Mucosa of descending colon (tissue), 3 donors: ENCODE data around the gene SERPINI2. TPM values are rescaled to one million over a fixed set of nuclear protein-coding genes. Genes with fewer than 3 reads are reported as not detected.
A peak's percentile ranks its signal among the peaks of the same experiment; 100 is the strongest.

Experiments
- ATAC-seq: fragments of 200-7000 bp; cut with Tn5 transposase; one replicate; pipeline ENCODE4 v1.9.1; 2020; ENCODE audit warnings: mild to moderate bottlenecking, moderate library complexity
- DNase-seq, 3 donors: peaks; one replicate each; pipeline ENCODE4 v3.0.0-alpha.2; 2020
- H3K36me3 ChIP-seq: fragments of 200-600 bp; one replicate; pipeline ENCODE4 v1.8.0; 2021; ENCODE audit warnings: low read depth, mild to moderate bottlenecking
- H3K4me1 ChIP-seq: fragments of 200-600 bp; one replicate; pipeline ENCODE4 v1.8.0; 2021; ENCODE audit warnings: low read depth, mild to moderate bottlenecking
- H3K4me3 ChIP-seq: fragments of 200-600 bp; one replicate; pipeline ENCODE4 v1.8.0; 2021; ENCODE audit warnings: mild to moderate bottlenecking
- H3K9me3 ChIP-seq: fragments of 200-600 bp; one replicate; pipeline ENCODE4 v1.8.0; 2021; ENCODE audit warnings: mild to moderate bottlenecking
- intact Hi-C, 2 donors: fragments of 100-400 bp; cut with DNase I in 1 of 2; cut with micrococcal nuclease in 1 of 2; formaldehyde crosslinking; loops; one replicate each; pipeline versions ENCODE4 v1.11.0 to v1.11.1; 2022; cut with DNase I, micrococcal nuclease
- total RNA-seq, 3 donors: library from RNA; stranded (reverse); fragmentation: NEBNext Ultra II Directional in 2 of 3; extraction: Animal tissue kit (Norgen Biotek cat#: 25700) in 2 of 3; gene quantifications; one replicate each; pipeline versions ENCODE4 v1.2.1 to v1.2.4, GENCODE V29; 2021 to 2023
- TF ChIP-seq, protein P1 (sequence below): fragments of 200-600 bp; IDR thresholded peaks from one replicate; pipeline ENCODE4 v1.8.0; 2022; ENCODE audit warnings: antibody characterized with exemption, mild to moderate bottlenecking
- donor health status: DM: no; HTN: no; CAD: no; lungs with moderate emphysema.
- donor health status: DM: no; HTN: no; CAD: no.
- donor health status: DM: no; HTN: yes; CAD: no.

The SERPINI2 gene
- total RNA-seq, 3 donors from 2014 or later: not detected

DNA sequence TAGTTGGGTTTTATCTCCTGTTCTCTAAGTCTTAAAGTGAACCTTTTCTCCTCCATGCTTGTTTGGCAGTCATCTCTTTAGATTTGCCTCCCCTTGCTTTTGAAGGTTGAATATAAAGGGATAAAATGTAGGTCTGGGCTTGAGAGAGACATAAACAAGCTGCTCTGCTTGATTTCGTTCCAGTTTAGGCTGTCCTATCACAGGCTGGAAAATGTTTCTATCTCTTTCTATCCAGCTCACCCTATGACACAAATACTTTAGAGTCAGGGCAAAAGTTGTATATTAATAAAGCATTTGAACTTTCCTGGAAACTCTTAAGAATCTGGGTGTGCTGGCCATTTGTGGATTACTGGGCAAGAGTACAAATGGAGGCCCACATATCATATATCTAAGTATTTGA is 64.2 kb downstream of the SERPINI2 start:
- no peak for ATAC-seq
- no peaks in the 10 kb centered on the region for H3K9me3 ChIP-seq
- TF ChIP-seq, protein P1, sequence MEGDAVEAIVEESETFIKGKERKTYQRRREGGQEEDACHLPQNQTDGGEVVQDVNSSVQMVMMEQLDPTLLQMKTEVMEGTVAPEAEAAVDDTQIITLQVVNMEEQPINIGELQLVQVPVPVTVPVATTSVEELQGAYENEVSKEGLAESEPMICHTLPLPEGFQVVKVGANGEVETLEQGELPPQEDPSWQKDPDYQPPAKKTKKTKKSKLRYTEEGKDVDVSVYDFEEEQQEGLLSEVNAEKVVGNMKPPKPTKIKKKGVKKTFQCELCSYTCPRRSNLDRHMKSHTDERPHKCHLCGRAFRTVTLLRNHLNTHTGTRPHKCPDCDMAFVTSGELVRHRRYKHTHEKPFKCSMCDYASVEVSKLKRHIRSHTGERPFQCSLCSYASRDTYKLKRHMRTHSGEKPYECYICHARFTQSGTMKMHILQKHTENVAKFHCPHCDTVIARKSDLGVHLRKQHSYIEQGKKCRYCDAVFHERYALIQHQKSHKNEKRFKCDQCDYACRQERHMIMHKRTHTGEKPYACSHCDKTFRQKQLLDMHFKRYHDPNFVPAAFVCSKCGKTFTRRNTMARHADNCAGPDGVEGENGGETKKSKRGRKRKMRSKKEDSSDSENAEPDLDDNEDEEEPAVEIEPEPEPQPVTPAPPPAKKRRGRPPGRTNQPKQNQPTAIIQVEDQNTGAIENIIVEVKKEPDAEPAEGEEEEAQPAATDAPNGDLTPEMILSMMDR: no peak
- intact Hi-C loops: no loop called here
- H3K36me3 ChIP-seq: no peaks in the 10 kb centered on the region
- no peaks in the 10 kb centered on the region for H3K4me1 ChIP-seq
- no peak for DNase-seq
- H3K4me3 ChIP-seq: no peak overlapping the region

DNA sequence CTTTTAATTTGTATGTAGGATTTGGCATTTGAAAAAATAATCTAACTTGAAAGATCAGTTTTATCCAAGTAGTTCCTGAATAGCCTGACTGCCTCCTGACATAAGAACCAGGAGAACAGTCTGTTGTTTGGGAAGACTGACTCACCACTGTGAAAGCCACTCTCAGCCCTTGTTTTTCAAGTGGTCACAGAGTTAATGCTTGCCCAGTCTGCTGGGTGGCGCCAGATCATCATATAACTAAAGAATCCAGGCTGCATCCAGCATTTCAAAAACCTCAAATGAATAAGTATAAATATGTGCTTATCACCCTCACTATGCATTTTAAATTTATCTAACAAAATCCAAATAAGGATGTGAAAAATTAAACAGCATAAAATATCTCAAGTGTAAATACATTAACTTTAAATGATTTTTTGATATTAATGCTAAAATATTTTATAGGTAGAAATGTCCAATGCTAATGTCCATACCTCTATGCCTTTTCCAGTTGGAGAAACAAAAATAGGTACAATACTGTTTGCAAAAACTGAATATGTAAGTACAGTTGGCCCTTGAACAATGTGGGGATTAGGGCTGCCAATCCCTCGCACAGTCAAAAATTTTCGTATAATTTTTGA is 66.9 kb downstream of the SERPINI2 start:
- H3K4me1 ChIP-seq: no peaks in the 10 kb centered on the region
- H3K4me3 ChIP-seq: no peak overlapping the region
- TF ChIP-seq, protein P1: no peak
- DNase-seq (no peak), ATAC-seq (peak; percentile 48)
- no peaks in the 10 kb centered on the region for H3K36me3 ChIP-seq
- no peaks in the 10 kb centered on the region for H3K9me3 ChIP-seq
- intact Hi-C loops: no loop called here

GRCh38 chr3:167397826-167398225 is 76.0 kb downstream of the SERPINI2 start:
- no peaks in the 10 kb centered on the region for H3K36me3 ChIP-seq
- TF ChIP-seq, protein P1: no peak
- no peak for ATAC-seq
- DNase-seq: no peak
- intact Hi-C loops: no loop called here
- no peaks in the 10 kb centered on the region for H3K4me1 ChIP-seq
- no peaks in the 10 kb centered on the region for H3K9me3 ChIP-seq
- no peak overlapping the region for H3K4me3 ChIP-seq

DNA sequence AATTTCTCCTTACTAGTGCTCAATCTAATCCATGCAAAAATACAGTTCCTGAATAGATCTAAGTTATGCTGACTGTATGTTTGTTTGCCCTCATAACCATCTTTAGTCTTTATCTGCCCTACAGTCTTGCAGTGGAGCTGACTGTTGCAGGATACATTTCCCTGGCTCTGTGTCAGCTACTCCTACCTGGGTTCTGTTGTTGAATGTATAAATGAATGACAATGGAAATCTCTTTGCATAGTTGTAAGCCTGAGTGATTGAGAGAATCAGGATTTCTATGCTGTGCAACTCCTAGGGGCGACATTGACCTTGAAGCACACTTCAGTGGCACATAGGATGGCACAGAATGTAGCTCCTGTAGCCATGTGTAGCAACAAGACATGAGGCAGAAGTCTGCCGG is 77.8 kb downstream of the SERPINI2 start:
- no peaks in the 10 kb centered on the region for H3K36me3 ChIP-seq
- intact Hi-C loops: no loop called here
- no peak for ATAC-seq
- no peaks in the 10 kb centered on the region for H3K9me3 ChIP-seq
- no peak overlapping the region for H3K4me3 ChIP-seq
- no peak for DNase-seq
- TF ChIP-seq, protein P1: no peak
- H3K4me1 ChIP-seq: no peaks in the 10 kb centered on the region

DNA sequence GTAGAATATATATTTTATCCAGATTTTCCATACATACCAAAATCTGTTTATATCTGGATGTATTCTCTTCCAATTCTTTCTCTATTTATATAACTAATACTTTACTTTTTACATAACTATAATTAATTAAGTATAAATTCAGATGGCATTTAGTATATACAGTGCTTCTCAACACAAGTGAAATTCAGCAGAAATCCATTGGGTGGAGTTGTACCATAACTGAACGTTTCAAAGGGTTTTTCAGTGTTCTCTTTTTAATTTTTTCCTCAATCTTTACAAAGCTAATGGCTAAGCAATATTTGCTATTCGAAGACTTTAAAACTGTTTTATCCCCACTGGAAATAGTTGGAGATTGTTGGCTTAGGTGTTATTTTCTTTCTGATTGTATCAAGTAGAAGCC is 79.8 kb downstream of the SERPINI2 start:
- H3K36me3 ChIP-seq: no peaks in the 10 kb centered on the region
- ATAC-seq: no peak

More for the DNA sequence above, 79.8 kb downstream of the SERPINI2 start:
- intact Hi-C loops: no loop called here
- DNase-seq: no peak
- Histone ChIP-seq H3K4me3 (no peak overlapping the region), H3K9me3 (no peaks in the 10 kb centered on the region), H3K4me1 (no peaks in the 10 kb centered on the region)
- TF ChIP-seq, protein P1: no peak

Other genes with a start within 250 kb of the SERPINI2 start
- gene ZBBX, start 93.7 kb downstream of the SERPINI2 start, total RNA-seq: not detected
- under 1 TPM; 0.46 to 0.95 (median 0.81) TPM for gene WDR49, start 179.9 kb upstream of the SERPINI2 start, total RNA-seq